CD14-positive monocyte (primary cell): ENCODE measurements around the gene ORC3. TPM values are rescaled to one million over a fixed set of nuclear protein-coding genes. Genes with fewer than 3 reads are reported as not detected.

Experiments used
- DNase-seq, 3 donors: peaks; one replicate each; pipeline ENCODE4 v3.0.0-alpha.2; 2011 to 2022
- H2AFZ ChIP-seq: 2 replicates; pipeline ENCODE4 v1.6.0; 2012; ENCODE audit warnings: mild to moderate bottlenecking, low read depth, low read length, inconsistent platforms; ENCODE audit not compliant: insufficient read depth, poor library complexity, severe bottlenecking
- H3K27ac ChIP-seq, 2 donors: 1 replicate in 1 of 2; 2 replicates in 1 of 2; pipeline ENCODE4 v1.5.1; 2012 to 2013; ENCODE audit warnings: low read length in 2 of 2, control low read depth in 1 of 2, inconsistent platforms in 1 of 2, low read depth in 1 of 2, mild to moderate bottlenecking in 1 of 2
- H3K27me3 ChIP-seq, 2 donors: one replicate each; pipeline versions ENCODE4 v1.6.0 to v1.6.1; 2011 to 2013; ENCODE audit warnings: low read length in 2 of 2; ENCODE audit not compliant: control insufficient read depth in 2 of 2, insufficient read depth in 2 of 2
- H3K36me3 ChIP-seq, 2 donors: replicated peaks in 1 of 2; 1 replicate in 1 of 2; 2 replicates in 1 of 2; pipeline versions ENCODE4 v1.5.1 to v1.6.1; 2012 to 2013; ENCODE audit warnings: low read length in 2 of 2, control low read depth in 1 of 2, inconsistent platforms in 1 of 2, mild to moderate bottlenecking in 1 of 2; ENCODE audit not compliant: insufficient read depth in 2 of 2, control insufficient read depth in 1 of 2
- H3K4me1 ChIP-seq, 2 donors: 1 replicate in 1 of 2; 2 replicates in 1 of 2; pipeline versions ENCODE4 v1.5.1 to v1.6.1; 2012 to 2013; ENCODE audit warnings: low read length in 2 of 2, control low read depth in 1 of 2, inconsistent platforms in 1 of 2, mild to moderate bottlenecking in 1 of 2, moderate library complexity in 1 of 2; ENCODE audit not compliant: insufficient read depth in 2 of 2, control insufficient read depth in 1 of 2
- H3K4me2 ChIP-seq: replicated peaks from 2 replicates; pipeline ENCODE3; 2012; ENCODE audit warnings: low read length, moderate library complexity, mild to moderate bottlenecking; ENCODE audit not compliant: poor library complexity, severe bottlenecking; ENCODE audit errors: extremely low read depth
- H3K4me3 ChIP-seq, 3 experiments: fragments of 200-600 bp in 1 of 3; sonication (generic) in 1 of 3; replicated peaks in 1 of 3; 1 replicate in 2 of 3; 2 replicates in 1 of 3; pipeline ENCODE4 v1.5.1; 2011 to 2013; ENCODE audit warnings: low read length in 3 of 3, mild to moderate bottlenecking in 3 of 3, control low read depth in 2 of 3, low read depth in 2 of 3, inconsistent platforms in 1 of 3, moderate library complexity in 1 of 3
- H3K79me2 ChIP-seq: 2 replicates; pipeline ENCODE4 v1.6.0; 2012; ENCODE audit warnings: mild to moderate bottlenecking, control low read depth, inconsistent platforms, low read length, moderate library complexity; ENCODE audit not compliant: insufficient read depth
- H3K9ac ChIP-seq: 2 replicates; pipeline ENCODE4 v1.6.0; 2017; ENCODE audit warnings: low read length, mild to moderate bottlenecking; ENCODE audit not compliant: insufficient read depth, poor library complexity, severe bottlenecking
- H3K9me3 ChIP-seq, 2 donors: replicated peaks in 1 of 2; 1 replicate in 1 of 2; 2 replicates in 1 of 2; pipeline versions ENCODE4 v1.5.1 to v1.6.1; 2012 to 2013; ENCODE audit warnings: low read length in 2 of 2, control low read depth in 1 of 2; ENCODE audit not compliant: control insufficient read depth in 1 of 2, insufficient read depth in 1 of 2
- H4K20me1 ChIP-seq: 2 replicates; pipeline ENCODE4 v1.6.0; 2012; ENCODE audit warnings: mild to moderate bottlenecking, low read length, control low read depth, moderate library complexity; ENCODE audit not compliant: insufficient read depth
- H3K27ac Mint-ChIP-seq, 7 donors: one replicate each; pipeline ENCODE4 v1.8.0; 2020; ENCODE audit warnings: mild to moderate bottlenecking in 7 of 7, mixed read lengths in 7 of 7, moderate library complexity in 6 of 7, inconsistent platforms in 2 of 7
- H3K27me3 Mint-ChIP-seq, 3 donors: one replicate each; pipeline ENCODE4 v1.8.0; 2021 to 2022; ENCODE audit warnings: low read depth in 3 of 3, mild to moderate bottlenecking in 3 of 3, mixed read lengths in 3 of 3, moderate library complexity in 3 of 3, inconsistent platforms in 1 of 3
- H3K36me3 Mint-ChIP-seq, 2 donors: one replicate each; pipeline ENCODE4 v1.8.0; 2020; ENCODE audit warnings: mixed read lengths in 2 of 2, inconsistent platforms in 1 of 2, mild to moderate bottlenecking in 1 of 2
- H3K4me1 Mint-ChIP-seq: one replicate; pipeline ENCODE4 v1.8.0; 2020; ENCODE audit warnings: mild to moderate bottlenecking, mixed read lengths
- H3K4me3 Mint-ChIP-seq, 2 donors: one replicate each; pipeline ENCODE4 v1.8.0; 2020; ENCODE audit warnings: mild to moderate bottlenecking in 2 of 2, mixed read lengths in 2 of 2, moderate library complexity in 1 of 2
- H3K9me3 Mint-ChIP-seq, 7 donors: one replicate each; pipeline ENCODE4 v1.8.0; 2020 to 2022; ENCODE audit warnings: mixed read lengths in 7 of 7, mild to moderate bottlenecking in 6 of 7, moderate library complexity in 6 of 7, inconsistent platforms in 2 of 7
- CTCF ChIP-seq: fragments of 200-600 bp; IDR thresholded peaks from one replicate; pipeline ENCODE4 v1.8.0; 2022; ENCODE audit warnings: antibody characterized with exemption, mild to moderate bottlenecking
- WGBS: methylation state at CpG from one replicate; pipeline ENCODE4 v1.1.5; 2013; ENCODE audit warnings: missing lambda C conversion rate; ENCODE audit not compliant: insufficient coverage; 5-methylcytosine and 5-hydroxymethylcytosine counted together
- intact Hi-C, 2 donors: fragments of 100-400 bp; cut with micrococcal nuclease; formaldehyde crosslinking; loops; one replicate each; pipeline versions ENCODE4 v1.15.0 to v1.15.1; 2023
- polyA plus RNA-seq, 3 donors: library from polyadenylated mRNA; depleted of rRNA in 1 of 3; unstranded in 2 of 3; stranded (reverse) in 1 of 3; fragments of 300-500 nt in 2 of 3; fragments of >200 nt in 1 of 3; fragmentation: Illumina TruSeq in 2 of 3; gene quantifications; 1 replicate in 2 of 3; 2 replicates in 1 of 3; pipeline ENCODE4 v1.2.3, GENCODE V29; 2012 to 2021

ORC3 gene
- polyA plus RNA-seq, 3 donors = 9.1 to 20.7 (median 16.2) TPM

GRCh38 chr6:87588756-87589407, 1.1 kb upstream of the ORC3 start:
- Mint-ChIP-seq H3K9me3 (no peaks in the 10 kb centered on the region), H3K27ac (peak overlapping the region; percentile 89 to 96 (median 92)), H3K27me3 (no peaks in the 10 kb centered on the region), H3K4me1 (peaks cover 38% of the 10 kb centered on the region), H3K36me3 (peaks cover 0 to 16% of the 10 kb centered on the region in 2 donors), H3K4me3 (peak overlapping the region; percentile 91 to 98)
- Histone ChIP-seq H3K9ac (peak overlapping the region; percentile 89), H3K9me3 (no peaks in the 10 kb centered on the region), H3K4me2 (peak overlapping the region; percentile 78), H3K27me3 (no peaks in the 10 kb centered on the region), H3K79me2 (peaks cover 83% of the 10 kb centered on the region), H3K4me3 (peak overlapping the region; percentile 90 to 98 (median 93)), H3K36me3 (peaks cover 4 to 20% of the 10 kb centered on the region in 2 donors), H2AFZ (peak overlapping the region; percentile 96), H3K4me1 (peaks cover 23 to 34% of the 10 kb centered on the region in 2 donors), H3K27ac (peak overlapping the region in 1 of 2 donors; percentile 98), H4K20me1 (peaks cover 24% of the 10 kb centered on the region)
- no peak for DNase-seq
- intact Hi-C loops = loop anchor here (10.0 kb wide), 2 partner anchors 86 to 114 kb away; partner anchors contain the start of gene SLC35A1 (in 2 of the 2)
- WGBS = 100% methylated on average over 1 of the region's 10 CpGs
- TF ChIP-seq CTCF = no peak

GRCh38 chr6:87590417-87590880, 514 bp downstream of the ORC3 start:
- Mint-ChIP-seq H3K4me1 (peaks cover 37% of the 10 kb centered on the region), H3K27ac (peak overlapping the region; percentile 89 to 96 (median 93)), H3K9me3 (no peaks in the 10 kb centered on the region), H3K27me3 (no peaks in the 10 kb centered on the region), H3K4me3 (peak overlapping the region; percentile 91 to 98), H3K36me3 (peaks cover 3 to 12% of the 10 kb centered on the region in 2 donors)
- H2AFZ ChIP-seq = peak overlapping the region; percentile 96
- no peaks in the 10 kb centered on the region for H3K9me3 ChIP-seq
- intact Hi-C loops = loop anchor here in 1 of 2 donors (10.0 kb wide), 1 partner anchor 104 kb away; no protein-coding TSS in a partner anchor
- no peak for TF ChIP-seq CTCF
- peak overlapping the region; percentile 89 for H3K9ac ChIP-seq
- no peaks in the 10 kb centered on the region for H3K27me3 ChIP-seq
- peak overlapping the region; percentile 66 to 98 for H3K27ac ChIP-seq
- no peak for DNase-seq
- 10% methylated on average over 8 of the region's 11 CpGs for WGBS
- H3K4me2 ChIP-seq = peak overlapping the region; percentile 78
- H3K4me1 ChIP-seq = peaks cover 23 to 34% of the 10 kb centered on the region in 2 donors
- H3K79me2 ChIP-seq = peaks cover 69% of the 10 kb centered on the region
- peaks cover 13% of the 10 kb centered on the region for H4K20me1 ChIP-seq
- H3K4me3 ChIP-seq = peak overlapping the region; percentile 90 to 98 (median 93)
- H3K36me3 ChIP-seq = peaks cover 5 to 30% of the 10 kb centered on the region in 2 donors
